Right atrium auricular region (tissue), 2 donors: ENCODE data around the gene DISC1. TPM values are rescaled to one million over a fixed set of nuclear protein-coding genes. Genes with fewer than 3 reads are reported as not detected.

Source experiments
- DNase-seq: peaks from one replicate; pipeline ENCODE4 v3.0.0-alpha.2; 2019; ENCODE audit warnings: low spot score
- H3K27ac ChIP-seq, 2 donors: fragments of 200-600 bp; sonication (generic); 1 replicate in 1 of 2; 2 replicates in 1 of 2; pipeline ENCODE4 v1.5.1; 2016 to 2019
- H3K27me3 ChIP-seq, 2 donors: fragments of 200-600 bp; sonication (generic); one replicate each; pipeline versions ENCODE4 v1.5.1 to v1.6.0; 2017 to 2019
- H3K36me3 ChIP-seq: fragments of 200-600 bp; sonication (generic); one replicate; pipeline ENCODE4 v1.5.1; 2016
- H3K4me1 ChIP-seq, 2 donors: fragments of 200-600 bp; sonication (generic); one replicate each; pipeline versions ENCODE4 v1.5.1 to v1.6.0; 2017 to 2019
- H3K4me3 ChIP-seq, 2 donors: fragments of 200-600 bp; sonication (generic); 1 replicate in 1 of 2; 2 replicates in 1 of 2; pipeline ENCODE4 v1.5.1; 2017 to 2019; ENCODE audit warnings: mild to moderate bottlenecking in 1 of 2, moderate library complexity in 1 of 2
- H3K9me3 ChIP-seq, 2 donors: fragments of 200-600 bp; sonication (generic); one replicate each; pipeline ENCODE4 v1.5.1; 2019
- CTCF ChIP-seq, 2 donors: fragments of 200-600 bp; sonication (generic); IDR thresholded peaks; one replicate each; pipeline ENCODE4 v1.5.1; 2019; ENCODE audit warnings: antibody characterized with exemption in 2 of 2
- total RNA-seq, 2 donors: library from RNA; depleted of rRNA; stranded (reverse); fragments of >200 nt; gene quantifications; one replicate each; pipeline ENCODE4 v1.1.0, GENCODE V29; 2016

The DISC1 gene
- total RNA-seq, 2 donors from 2014 or later: 1.8 to 5.3 TPM

- TF ChIP-seq CTCF (IDR thresholded peaks at IDR 0.05): no peak
- no peak overlapping the region for H3K4me3 ChIP-seq
- peaks cover 0 to 13% of the 10 kb centered on the region in 2 donors for H3K4me1 ChIP-seq
- H3K9me3 ChIP-seq: no peaks in the 10 kb centered on the region
- H3K36me3 ChIP-seq: no peaks in the 10 kb centered on the region
- H3K27ac ChIP-seq: no peak overlapping the region
- no peak for DNase-seq
- H3K27me3 ChIP-seq: no peaks in the 10 kb centered on the region
Measured at GRCh38 chr1:231694465-231695077, 68.0 kb downstream of the DISC1 start.

GRCh38 chr1:231695439-231696255, 69.1 kb downstream of the DISC1 start:
- no peak for DNase-seq
- Histone ChIP-seq H3K27ac (no peak overlapping the region), H3K4me1 (peaks cover 0 to 13% of the 10 kb centered on the region in 2 donors), H3K27me3 (no peaks in the 10 kb centered on the region), H3K36me3 (no peaks in the 10 kb centered on the region), H3K9me3 (no peaks in the 10 kb centered on the region), H3K4me3 (no peak overlapping the region)
- no peak for TF ChIP-seq CTCF (IDR thresholded peaks at IDR 0.05)

- no peaks in the 10 kb centered on the region for H3K36me3 ChIP-seq
- H3K9me3 ChIP-seq: no peaks in the 10 kb centered on the region
- H3K4me3 ChIP-seq: no peak overlapping the region
- no peak for DNase-seq
- H3K27ac ChIP-seq: no peak overlapping the region
- no peak for TF ChIP-seq CTCF (IDR thresholded peaks at IDR 0.05)
- H3K27me3 ChIP-seq: no peaks in the 10 kb centered on the region
- H3K4me1 ChIP-seq: peaks cover 0 to 5% of the 10 kb centered on the region in 2 donors
Measured at GRCh38 chr1:231699784-231700183, 73.2 kb downstream of the DISC1 start.

- Histone ChIP-seq H3K9me3 (no peaks in the 10 kb centered on the region), H3K36me3 (no peaks in the 10 kb centered on the region), H3K27me3 (no peaks in the 10 kb centered on the region), H3K27ac (no peak overlapping the region), H3K4me3 (no peak overlapping the region), H3K4me1 (peaks cover 0 to 8% of the 10 kb centered on the region in 2 donors)
- no peak for TF ChIP-seq CTCF (IDR thresholded peaks at IDR 0.05)
- no peak for DNase-seq
Measured at GRCh38 chr1:231701306-231701705, 74.7 kb downstream of the DISC1 start.

- no peak for TF ChIP-seq CTCF (IDR thresholded peaks at IDR 0.05)
- DNase-seq: no peak
- Histone ChIP-seq H3K27me3 (no peaks in the 10 kb centered on the region), H3K4me1 (peaks cover 0 to 8% of the 10 kb centered on the region in 2 donors), H3K9me3 (no peaks in the 10 kb centered on the region), H3K36me3 (no peaks in the 10 kb centered on the region), H3K27ac (no peak overlapping the region), H3K4me3 (no peak overlapping the region)
Measured at GRCh38 chr1:231702331-231702730, 75.7 kb downstream of the DISC1 start.
